Measurements from ENCODE around the gene ALK. TPM values are rescaled to one million over a fixed set of nuclear protein-coding genes. Genes with fewer than 3 reads are reported as not detected.

Gene ALK
- total and polyA plus RNA-seq, 12 donors = 0.09 to 1.8 (median 0.53) TPM; not detected in 1

DNA sequence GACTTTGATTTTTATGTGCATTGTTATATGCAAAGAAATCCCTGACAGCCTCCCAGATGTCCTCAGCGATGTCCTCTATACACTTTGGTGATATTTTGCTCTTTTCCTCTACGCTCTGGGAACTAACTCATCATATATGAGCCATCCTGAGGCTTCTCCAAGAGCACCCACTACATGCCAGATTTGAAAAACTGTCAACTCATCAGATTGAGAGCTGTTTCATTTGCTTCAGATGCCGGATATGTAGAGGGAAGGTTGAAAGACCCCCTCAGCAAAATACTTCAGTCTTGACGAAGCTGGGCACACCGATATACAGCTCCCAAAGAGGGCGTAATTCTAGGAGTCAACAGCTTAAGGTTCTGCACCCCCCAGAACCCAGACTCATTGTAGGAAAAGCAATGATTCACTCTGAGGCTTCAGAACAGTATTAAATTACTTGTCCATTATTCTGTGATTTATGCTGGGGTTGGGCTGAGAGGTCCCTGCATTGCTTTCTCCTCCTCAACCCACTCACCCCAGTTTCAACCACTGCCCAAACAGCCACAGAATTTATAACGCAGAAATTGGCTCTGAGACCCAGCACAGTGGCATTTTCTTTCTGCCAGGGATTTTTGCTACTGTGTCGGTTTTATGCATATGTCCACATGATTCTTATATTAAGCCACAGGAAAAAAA lies 341.8 kb downstream of the ALK start:
- whole genome bisulfite sequencing, 4 donors = 81 to 89% (median 82%) methylated on average over 8 of the region's 8 CpGs

DNA sequence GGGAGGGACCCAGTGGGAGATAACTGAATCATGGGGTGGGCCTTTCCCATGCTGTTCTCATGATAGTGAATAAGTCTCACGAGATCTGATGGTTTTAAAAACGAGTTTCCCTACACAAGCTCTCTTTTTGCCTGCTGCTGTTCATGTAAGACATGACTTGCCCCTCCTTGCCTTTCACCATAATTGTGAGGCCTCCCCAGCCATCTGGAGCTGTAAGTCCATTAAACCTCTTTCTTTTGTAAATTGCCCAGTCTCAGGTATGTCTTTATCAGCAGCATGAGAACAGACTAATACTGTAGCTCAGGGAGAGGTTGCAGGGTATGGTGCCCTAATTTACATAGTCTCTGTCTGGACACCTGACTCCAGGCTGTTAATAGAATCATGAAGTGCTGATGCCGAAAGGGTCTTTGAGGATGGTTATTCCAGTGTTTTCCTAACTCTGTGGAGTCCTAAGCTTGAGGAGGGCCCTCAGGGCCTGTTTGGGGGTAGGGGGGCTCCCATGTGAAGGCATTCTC lies 343.2 kb downstream of the ALK start:
- Histone ChIP-seq H3K4me3 (no peak overlapping the region), H3K36me3 (replicated peaks in 1 of 2) (no peaks in the 10 kb centered on the region), H3K9me3 (replicated peaks in 1 of 3) (no peaks in the 10 kb centered on the region), H3K4me1 (replicated peaks in 1 of 2) (no peaks in the 10 kb centered on the region), H3K27ac (no peak overlapping the region), H3K27me3 (no peaks in the 10 kb centered on the region)
- no peak for TF ChIP-seq POLR2A (IDR thresholded peaks at IDR 0.05)
- TF ChIP-seq, protein P1, sequence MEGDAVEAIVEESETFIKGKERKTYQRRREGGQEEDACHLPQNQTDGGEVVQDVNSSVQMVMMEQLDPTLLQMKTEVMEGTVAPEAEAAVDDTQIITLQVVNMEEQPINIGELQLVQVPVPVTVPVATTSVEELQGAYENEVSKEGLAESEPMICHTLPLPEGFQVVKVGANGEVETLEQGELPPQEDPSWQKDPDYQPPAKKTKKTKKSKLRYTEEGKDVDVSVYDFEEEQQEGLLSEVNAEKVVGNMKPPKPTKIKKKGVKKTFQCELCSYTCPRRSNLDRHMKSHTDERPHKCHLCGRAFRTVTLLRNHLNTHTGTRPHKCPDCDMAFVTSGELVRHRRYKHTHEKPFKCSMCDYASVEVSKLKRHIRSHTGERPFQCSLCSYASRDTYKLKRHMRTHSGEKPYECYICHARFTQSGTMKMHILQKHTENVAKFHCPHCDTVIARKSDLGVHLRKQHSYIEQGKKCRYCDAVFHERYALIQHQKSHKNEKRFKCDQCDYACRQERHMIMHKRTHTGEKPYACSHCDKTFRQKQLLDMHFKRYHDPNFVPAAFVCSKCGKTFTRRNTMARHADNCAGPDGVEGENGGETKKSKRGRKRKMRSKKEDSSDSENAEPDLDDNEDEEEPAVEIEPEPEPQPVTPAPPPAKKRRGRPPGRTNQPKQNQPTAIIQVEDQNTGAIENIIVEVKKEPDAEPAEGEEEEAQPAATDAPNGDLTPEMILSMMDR (IDR thresholded peaks at IDR 0.05) = no peak
- 65 to 76% (median 72%) methylated on average over 3 of the region's 3 CpGs for WGBS, 4 donors
- intact Hi-C loops (cut with DNase I) = no loop called here
- DNase-seq = no peak

More for the DNA sequence above, 341.8 kb downstream of the ALK start:
- no peaks in the 10 kb centered on the region for H3K27me3 ChIP-seq
- H3K27ac ChIP-seq = no peak overlapping the region
- no peaks in the 10 kb centered on the region for H3K36me3 ChIP-seq (replicated peaks in 1 of 2)
- H3K4me1 ChIP-seq (replicated peaks in 1 of 2) = no peaks in the 10 kb centered on the region
- no peaks in the 10 kb centered on the region for H3K9me3 ChIP-seq (replicated peaks in 1 of 3)
- no peak overlapping the region for H3K4me3 ChIP-seq
- TF ChIP-seq, protein P1 (IDR thresholded peaks at IDR 0.05) = no peak
- TF ChIP-seq POLR2A (IDR thresholded peaks at IDR 0.05) = no peak
- no peak for DNase-seq
- intact Hi-C loops (cut with DNase I) = no loop called here

DNA sequence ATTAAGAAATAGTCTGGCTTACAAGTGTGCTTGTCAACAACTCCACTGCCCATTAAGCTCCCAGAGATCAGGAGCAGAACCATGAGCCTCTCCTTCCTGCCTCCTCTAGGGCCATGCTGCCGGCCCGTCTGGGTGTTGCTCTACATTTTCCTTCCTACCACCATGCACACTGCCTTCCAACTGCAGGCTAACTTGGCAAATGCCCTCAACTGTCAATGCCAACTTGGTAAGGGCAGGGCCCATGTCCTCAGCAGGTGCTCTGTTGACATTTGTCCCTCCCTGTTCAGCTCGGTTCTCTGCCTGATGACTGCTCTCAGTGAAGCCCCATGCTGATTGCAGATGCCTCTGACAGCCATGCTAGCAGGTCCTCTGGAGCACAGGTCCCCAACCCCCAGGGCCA lies 345.2 kb downstream of the ALK start:
- Histone ChIP-seq H3K27me3 (no peaks in the 10 kb centered on the region), H3K27ac (no peak overlapping the region), H3K4me1 (replicated peaks in 1 of 2) (no peaks in the 10 kb centered on the region), H3K36me3 (replicated peaks in 1 of 2) (no peaks in the 10 kb centered on the region), H3K9me3 (replicated peaks in 1 of 3) (no peaks in the 10 kb centered on the region), H3K4me3 (no peak overlapping the region)
- 68 to 82% (median 75%) methylated on average over 3 of the region's 3 CpGs for WGBS, 4 donors
- no peak for TF ChIP-seq POLR2A (IDR thresholded peaks at IDR 0.05)
- TF ChIP-seq, protein P1 (IDR thresholded peaks at IDR 0.05) = no peak
- DNase-seq = no peak
- intact Hi-C loops (cut with DNase I) = no loop called here

DNA sequence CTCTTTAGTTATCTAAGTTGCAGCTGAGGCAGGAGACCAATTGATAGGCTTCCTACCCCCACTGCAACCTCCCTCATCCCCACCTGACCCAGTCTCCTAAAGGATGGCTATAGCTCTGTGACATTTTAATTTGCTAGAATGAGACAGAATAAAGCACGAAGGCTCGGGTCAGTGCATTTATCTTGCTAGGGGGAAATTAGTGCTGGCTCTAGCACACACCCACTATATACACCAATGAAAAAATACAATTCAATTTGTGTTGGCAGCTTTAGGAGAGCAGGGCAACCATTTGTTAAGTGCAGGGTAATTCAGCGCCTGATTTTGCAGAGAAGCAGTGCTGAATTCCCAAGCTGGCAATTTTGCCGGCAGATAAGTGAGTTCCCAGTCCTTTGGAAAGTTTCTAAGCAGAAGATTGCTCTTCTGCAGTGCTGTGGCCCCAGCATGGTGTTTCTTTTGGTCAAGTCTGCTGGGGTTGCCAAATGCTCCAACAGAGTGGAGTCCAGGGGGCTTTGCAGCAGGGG lies 346.0 kb downstream of the ALK start:
- Histone ChIP-seq H3K4me3 (no peak overlapping the region), H3K36me3 (replicated peaks in 1 of 2) (no peaks in the 10 kb centered on the region), H3K27ac (no peak overlapping the region), H3K4me1 (replicated peaks in 1 of 2) (no peaks in the 10 kb centered on the region), H3K9me3 (replicated peaks in 1 of 3) (no peaks in the 10 kb centered on the region), H3K27me3 (no peaks in the 10 kb centered on the region)
- DNase-seq = no peak
- 62 to 81% (median 76%) methylated on average over 4 of the region's 4 CpGs for WGBS, 4 donors
- TF ChIP-seq, protein P1 (IDR thresholded peaks at IDR 0.05) = no peak
- TF ChIP-seq POLR2A (IDR thresholded peaks at IDR 0.05) = no peak
- intact Hi-C loops (cut with DNase I) = no loop called here
